ENCODE results near the gene HCFC1R1. TPM values are rescaled to one million over a fixed set of nuclear protein-coding genes. Genes with fewer than 3 reads are reported as not detected.

Gene HCFC1R1
- total and polyA plus RNA-seq, 2 donors (not counting 1 experiment from before 2014, with no cell fraction given): 17.9 to 24.8 TPM

DNA sequence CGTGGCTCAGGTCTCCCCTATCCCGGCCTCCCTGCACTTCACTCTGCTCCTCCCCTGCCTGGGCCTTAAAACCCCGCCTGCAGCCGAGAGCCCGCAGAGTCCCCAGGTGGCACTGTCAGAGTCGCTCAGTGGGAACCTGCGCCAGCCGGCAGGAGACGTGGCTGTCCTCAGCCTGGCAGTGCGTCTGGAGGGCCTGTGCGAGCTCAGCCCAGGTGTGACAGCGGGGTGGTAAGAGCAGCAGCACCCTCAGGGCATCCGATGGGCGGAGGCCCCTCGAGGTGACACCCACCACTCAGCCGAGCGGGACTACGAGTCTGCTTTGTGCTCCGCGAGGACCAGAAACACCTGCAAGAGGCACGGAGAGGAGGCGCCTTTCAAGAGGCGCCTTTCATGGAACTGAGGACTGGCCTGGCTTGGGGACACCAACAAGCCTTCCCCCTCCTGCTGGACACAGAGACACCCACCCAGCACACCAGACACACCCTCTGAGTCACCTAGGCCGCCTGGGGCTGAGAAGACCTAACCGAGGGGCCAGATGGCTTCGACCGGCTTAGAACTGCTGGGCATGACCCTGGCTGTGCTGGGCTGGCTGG lies 10.8 kb downstream of the HCFC1R1 start, which contains the start of gene CLDN9:
Gene CLDN9 (plus strand): TSS at position 96 of the 593 bp plus-strand sequence. CDS start 440 bp downstream, at position 536.
- Histone ChIP-seq H3K4me3 (ENCODE audit: control extremely low read depth in 1 of 5, extremely low read depth in 1 of 5, insufficient read depth in 1 of 5, low read depth in 2 of 5, low read length in 4 of 5) (no peak within 1 kb of the TSS), H3K27me3 (replicated peaks in 1 of 4; ENCODE audit: control extremely low read depth in 1 of 4, control insufficient read depth in 3 of 4, insufficient read depth in 4 of 4, low read length in 3 of 4) (peaks cover 0 to 30% (median 13%) of the 10 kb centered on the region in 4 experiments), H3K79me2 (ENCODE audit: control insufficient read depth, insufficient read depth, low read length) (no peaks in the 10 kb centered on the region), H2AFZ (ENCODE audit: insufficient read depth, low read depth, low read length, poor library complexity, severe bottlenecking) (no peak within 1 kb of the TSS), H3K4me1 (ENCODE audit: control insufficient read depth in 2 of 2, insufficient read depth in 2 of 2, low read length in 2 of 2) (peaks cover 9 to 11% of the 10 kb centered on the region in 2 donors), H3K9ac (ENCODE audit: low read length) (no peak within 1 kb of the TSS), H3K27ac (ENCODE audit: low read length in 2 of 2) (no peak within 1 kb of the TSS), H3K36me3 (replicated peaks in 1 of 2; ENCODE audit: control extremely low read depth in 1 of 2, control insufficient read depth in 1 of 2, extremely low read depth in 1 of 2, insufficient read depth in 2 of 2, low read length in 1 of 2) (no peaks in the 10 kb centered on the region), H4K20me1 (ENCODE audit: control insufficient read depth, insufficient read depth, low read length, poor library complexity, severe bottlenecking) (no peaks in the 10 kb centered on the region), H3K4me2 (replicated peaks; ENCODE audit: low read depth, low read length, poor library complexity, severe bottlenecking) (no peak within 1 kb of the TSS), H3K9me3 (ENCODE audit: control extremely low read depth in 1 of 3, control insufficient read depth in 2 of 3, insufficient read depth in 1 of 3, low read length in 2 of 3) (peaks cover 0 to 13% (median 0%) of the 10 kb centered on the region in 3 donors)
- intact Hi-C loops (cut with micrococcal nuclease): no loop called here
- no peak for DNase-seq
- H3K4me1 Mint-ChIP-seq: peaks cover 9% of the 10 kb centered on the region
- H3K9me3 Mint-ChIP-seq (ENCODE audit: insufficient read depth): no peaks in the 10 kb centered on the region
- TF ChIP-seq EZH2 (IDR thresholded peaks at IDR 0.05; ENCODE audit: borderline replicate concordance, insufficient read depth, low read depth, low read length, poor library complexity, severe bottlenecking): no peak
- TF ChIP-seq, protein P1, sequence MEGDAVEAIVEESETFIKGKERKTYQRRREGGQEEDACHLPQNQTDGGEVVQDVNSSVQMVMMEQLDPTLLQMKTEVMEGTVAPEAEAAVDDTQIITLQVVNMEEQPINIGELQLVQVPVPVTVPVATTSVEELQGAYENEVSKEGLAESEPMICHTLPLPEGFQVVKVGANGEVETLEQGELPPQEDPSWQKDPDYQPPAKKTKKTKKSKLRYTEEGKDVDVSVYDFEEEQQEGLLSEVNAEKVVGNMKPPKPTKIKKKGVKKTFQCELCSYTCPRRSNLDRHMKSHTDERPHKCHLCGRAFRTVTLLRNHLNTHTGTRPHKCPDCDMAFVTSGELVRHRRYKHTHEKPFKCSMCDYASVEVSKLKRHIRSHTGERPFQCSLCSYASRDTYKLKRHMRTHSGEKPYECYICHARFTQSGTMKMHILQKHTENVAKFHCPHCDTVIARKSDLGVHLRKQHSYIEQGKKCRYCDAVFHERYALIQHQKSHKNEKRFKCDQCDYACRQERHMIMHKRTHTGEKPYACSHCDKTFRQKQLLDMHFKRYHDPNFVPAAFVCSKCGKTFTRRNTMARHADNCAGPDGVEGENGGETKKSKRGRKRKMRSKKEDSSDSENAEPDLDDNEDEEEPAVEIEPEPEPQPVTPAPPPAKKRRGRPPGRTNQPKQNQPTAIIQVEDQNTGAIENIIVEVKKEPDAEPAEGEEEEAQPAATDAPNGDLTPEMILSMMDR (IDR thresholded peaks at IDR 0.05): no peak
- no peak for ATAC-seq (ENCODE audit: low read depth)
- ChIA-PET CTCF (interaction anchor here (0.9 kb wide), 1 partner anchor 17 kb away, joined by 4 read pairs; no protein-coding TSS in a partner anchor), POLR2A (no interaction called here)
- no peak within 1 kb of the TSS for H3K4me3 Mint-ChIP-seq
- no peak within 1 kb of the TSS for H3K27ac Mint-ChIP-seq
- H3K27me3 Mint-ChIP-seq: peaks cover 22% of the 10 kb centered on the region
- 54% methylated on average over 27 of the region's 27 CpGs for WGBS (ENCODE audit: insufficient coverage)

DNA sequence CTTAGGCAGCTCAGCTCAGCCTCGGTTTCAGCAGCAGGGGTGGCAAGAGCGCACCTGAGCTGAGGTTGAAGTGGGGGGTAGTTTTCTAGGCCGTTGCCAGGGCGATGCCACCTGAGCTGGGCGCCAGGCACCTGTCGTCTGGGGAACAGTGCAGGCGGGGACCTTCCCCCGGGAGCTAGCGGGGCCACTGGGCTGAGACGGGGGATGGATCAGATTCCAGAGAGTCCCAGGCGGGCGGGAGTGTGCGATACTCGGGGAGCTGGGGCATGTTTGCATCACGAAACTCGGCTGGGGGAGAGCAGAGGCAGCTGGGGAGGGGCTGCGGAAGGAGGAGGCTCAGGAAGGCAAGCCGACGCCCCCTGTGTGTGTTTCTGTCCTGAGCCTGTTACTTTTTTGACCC lies 11.5 kb downstream of the HCFC1R1 start:
- WGBS (ENCODE audit: insufficient coverage): 45% methylated on average over 18 of the region's 19 CpGs

More for the DNA sequence above, 11.5 kb downstream of the HCFC1R1 start:
- H3K36me3 ChIP-seq (replicated peaks in 1 of 2; ENCODE audit: control extremely low read depth in 1 of 2, control insufficient read depth in 1 of 2, extremely low read depth in 1 of 2, insufficient read depth in 2 of 2, low read length in 1 of 2): no peaks in the 10 kb centered on the region
- H3K4me3 ChIP-seq (ENCODE audit: control extremely low read depth in 1 of 5, extremely low read depth in 1 of 5, insufficient read depth in 1 of 5, low read depth in 2 of 5, low read length in 4 of 5): no peak overlapping the region
- no peaks in the 10 kb centered on the region for H4K20me1 ChIP-seq (ENCODE audit: control insufficient read depth, insufficient read depth, low read length, poor library complexity, severe bottlenecking)
- H3K4me2 ChIP-seq (replicated peaks; ENCODE audit: low read depth, low read length, poor library complexity, severe bottlenecking): no peak overlapping the region
- no peaks in the 10 kb centered on the region for H3K79me2 ChIP-seq (ENCODE audit: control insufficient read depth, insufficient read depth, low read length)
- Mint-ChIP-seq H3K27me3 (peaks cover 21% of the 10 kb centered on the region), H3K4me1 (peaks cover 15% of the 10 kb centered on the region), H3K9me3 (ENCODE audit: insufficient read depth) (no peaks in the 10 kb centered on the region), H3K27ac (no peak overlapping the region), H3K4me3 (no peak overlapping the region)
- intact Hi-C loops (cut with micrococcal nuclease): no loop called here
- CTCF ChIA-PET: interaction anchor here (0.9 kb wide), 1 partner anchor 18 kb away, joined by 4 read pairs; no protein-coding TSS in a partner anchor
- peaks cover 0 to 25% (median 9%) of the 10 kb centered on the region in 4 experiments for H3K27me3 ChIP-seq (replicated peaks in 1 of 4; ENCODE audit: control extremely low read depth in 1 of 4, control insufficient read depth in 3 of 4, insufficient read depth in 4 of 4, low read length in 3 of 4)
- H3K4me1 ChIP-seq (ENCODE audit: control insufficient read depth in 2 of 2, insufficient read depth in 2 of 2, low read length in 2 of 2): peaks cover 15 to 16% of the 10 kb centered on the region in 2 donors
- H3K27ac ChIP-seq (ENCODE audit: low read length in 2 of 2): no peak overlapping the region
- no peak for ATAC-seq (ENCODE audit: low read depth)
- peaks cover 0 to 16% (median 0%) of the 10 kb centered on the region in 3 donors for H3K9me3 ChIP-seq (ENCODE audit: control extremely low read depth in 1 of 3, control insufficient read depth in 2 of 3, insufficient read depth in 1 of 3, low read length in 2 of 3)
- H2AFZ ChIP-seq (ENCODE audit: insufficient read depth, low read depth, low read length, poor library complexity, severe bottlenecking): no peak overlapping the region
- H3K9ac ChIP-seq (ENCODE audit: low read length): no peak overlapping the region
- TF ChIP-seq, protein P1 (IDR thresholded peaks at IDR 0.05): no peak
- no peak for TF ChIP-seq EZH2 (IDR thresholded peaks at IDR 0.05; ENCODE audit: borderline replicate concordance, insufficient read depth, low read depth, low read length, poor library complexity, severe bottlenecking)
- POLR2A ChIA-PET: no interaction called here
- no peak for DNase-seq
